Stimulated activated CD8-positive, alpha-beta memory T cell treated with anti-CD3 and anti-CD28 coated beads, Interleukin-4, amount 100 ng/mL, for 24 hours (primary cell): Measurements from ENCODE around the gene CLUH.
"Not testable (repeated sequence)": the region's sequence is repeated elsewhere in the genome, so short reads cannot be mapped to it uniquely, and the experiment has no call there.

Experiments used
- DNase-seq: peaks from one replicate; pipeline ENCODE4 v3.0.0-alpha.2; 2020; ENCODE audit warnings: low read depth

Gene CLUH

GRCh38 chr17:2701161-2701995 is 10.2 kb downstream of the CLUH start:
- no peak for DNase-seq

GRCh38 chr17:2700491-2701141 is 10.9 kb downstream of the CLUH start:
- DNase-seq = no peak

GRCh38 chr17:2700030-2700490 is 11.5 kb downstream of the CLUH start:
- no peak for DNase-seq

- not testable (repeated sequence) for DNase-seq
Measured at GRCh38 chr17:2699216-2699805, 12.3 kb downstream of the CLUH start.

- DNase-seq = no peak
Measured at GRCh38 chr17:2697611-2698162, 13.9 kb downstream of the CLUH start.

- no peak for DNase-seq
Measured at GRCh38 chr17:2695961-2696760, 15.4 kb downstream of the CLUH start.

- DNase-seq = no peak
Measured at GRCh38 chr17:2695243-2695960, 16.2 kb downstream of the CLUH start.

- no peak for DNase-seq
Measured at GRCh38 chr17:2694381-2695242, 17.0 kb downstream of the CLUH start.

GRCh38 chr17:2693561-2694380 is 17.8 kb downstream of the CLUH start:
- DNase-seq = no peak

GRCh38 chr17:2692781-2693135 is 18.8 kb downstream of the CLUH start:
- no peak for DNase-seq

- DNase-seq = no peak
Measured at GRCh38 chr17:2691965-2692780, 19.4 kb downstream of the CLUH start.

GRCh38 chr17:2691069-2691871 is 20.3 kb downstream of the CLUH start:
- no peak for DNase-seq

GRCh38 chr17:2690165-2691068 is 21.1 kb downstream of the CLUH start:
- DNase-seq = no peak

- DNase-seq = no peak
Measured at GRCh38 chr17:2689411-2690164, 22.0 kb downstream of the CLUH start.

GRCh38 chr17:2688351-2689342 is 22.9 kb downstream of the CLUH start:
- no peak for DNase-seq
